Activated CD4-positive, alpha-beta memory T cell treated with anti-CD3 and anti-CD28 coated beads, Interleukin-2, amount 10 ng/mL, durations not matched to agents 7 days and 5 days (primary cell): ENCODE results near the gene ZBED2. TPM values are rescaled to one million over a fixed set of nuclear protein-coding genes. Genes with fewer than 3 reads are reported as not detected.
"Not testable (repeated sequence)": the region's sequence is repeated elsewhere in the genome, so short reads cannot be mapped to it uniquely, and the experiment has no call there.

ENCODE experiments used
- CTCF ChIA-PET: fragments of 350-600 bp; sonication (Branson Sonifier 250); formaldehyde crosslinking; loops from one replicate; lab custom pipeline; 2021; ENCODE audit warnings: antibody characterized with exemption, inconsistent platforms; lab: Charles Lee
- POLR2A ChIA-PET: fragments of 350-600 bp; sonication (Branson Sonifier 250); formaldehyde crosslinking; loops from one replicate; lab custom pipeline; 2021; ENCODE audit warnings: antibody characterized with exemption; lab: Charles Lee
- DNase-seq: peaks from one replicate; pipeline ENCODE4 v3.0.0-alpha.2; 2020
- H3K27ac Mint-ChIP-seq: one replicate; pipeline ENCODE4 v1.8.0; 2021; ENCODE audit warnings: mild to moderate bottlenecking, mixed read lengths
- H3K27me3 Mint-ChIP-seq: one replicate; pipeline ENCODE4 v1.8.0; 2021; ENCODE audit warnings: mixed read lengths
- H3K36me3 Mint-ChIP-seq: one replicate; pipeline ENCODE4 v1.8.0; 2021; ENCODE audit warnings: low read depth, mixed read lengths
- H3K4me1 Mint-ChIP-seq: one replicate; pipeline ENCODE4 v1.8.0; 2021; ENCODE audit warnings: mixed read lengths
- H3K4me3 Mint-ChIP-seq: one replicate; pipeline ENCODE4 v1.8.0; 2021; ENCODE audit warnings: mild to moderate bottlenecking, mixed read lengths
- H3K9me3 Mint-ChIP-seq: one replicate; pipeline ENCODE4 v1.8.0; 2021; ENCODE audit warnings: mixed read lengths
- total RNA-seq, 2 experiments: library from RNA; stranded (reverse); gene quantifications; one replicate each; pipeline ENCODE4 v1.2.3, GENCODE V29; 2021

Gene ZBED2
- total RNA-seq, 2 experiments from 2014 or later: 36.6 to 38.7 TPM

- ChIA-PET POLR2A (interaction anchor here (0.6 to 1.1 kb wide), 2 partner anchors 30 to 97 kb away, joined by 3 read pairs; no protein-coding TSS in a partner anchor), CTCF (no interaction called here)
- Mint-ChIP-seq H3K4me3 (no peak overlapping the region), H3K4me1 (peaks cover 43% of the 10 kb centered on the region), H3K9me3 (no peaks in the 10 kb centered on the region), H3K36me3 (peaks cover 75% of the 10 kb centered on the region), H3K27ac (no peak overlapping the region), H3K27me3 (no peaks in the 10 kb centered on the region)
- DNase-seq: no peak
Measured at GRCh38 chr3:111571282-111571681, 23.9 kb downstream of the ZBED2 start.

GRCh38 chr3:111570404-111571030, 24.6 kb downstream of the ZBED2 start:
- Mint-ChIP-seq H3K4me3 (no peak overlapping the region), H3K27ac (no peak overlapping the region), H3K4me1 (peaks cover 42% of the 10 kb centered on the region), H3K27me3 (no peaks in the 10 kb centered on the region), H3K36me3 (peaks cover 74% of the 10 kb centered on the region), H3K9me3 (no peaks in the 10 kb centered on the region)
- ChIA-PET POLR2A (interaction anchor here (0.6 to 1.1 kb wide), 2 partner anchors 29 to 98 kb away, joined by 3 read pairs; no protein-coding TSS in a partner anchor), CTCF (no interaction called here)
- no peak for DNase-seq

GRCh38 chr3:111568911-111569310, 26.2 kb downstream of the ZBED2 start:
- H3K9me3 Mint-ChIP-seq: no peaks in the 10 kb centered on the region
- no peak overlapping the region for H3K4me3 Mint-ChIP-seq
- ChIA-PET POLR2A (interaction anchor here (1.0 kb wide), 1 partner anchor 23 kb away, joined by 3 read pairs; no protein-coding TSS in a partner anchor), CTCF (interaction anchor here (1.3 kb wide), 1 partner anchor 420 kb away, joined by 3 read pairs; no protein-coding TSS in a partner anchor)
- DNase-seq: no peak
- H3K27ac Mint-ChIP-seq: no peak overlapping the region
- H3K27me3 Mint-ChIP-seq: no peaks in the 10 kb centered on the region
- peaks cover 76% of the 10 kb centered on the region for H3K36me3 Mint-ChIP-seq
- H3K4me1 Mint-ChIP-seq: peaks cover 50% of the 10 kb centered on the region

GRCh38 chr3:111568355-111568754, 26.8 kb downstream of the ZBED2 start:
- Mint-ChIP-seq H3K27ac (no peak overlapping the region), H3K36me3 (peaks cover 74% of the 10 kb centered on the region)

GRCh38 chr3:111566844-111567243, 28.3 kb downstream of the ZBED2 start:
- peaks cover 50% of the 10 kb centered on the region for H3K4me1 Mint-ChIP-seq

More at GRCh38 chr3:111568355-111568754, 26.8 kb downstream of the ZBED2 start:
- no peak for DNase-seq
- H3K9me3 Mint-ChIP-seq: no peaks in the 10 kb centered on the region
- POLR2A ChIA-PET: interaction anchor here (1.0 kb wide), 1 partner anchor 23 kb away, joined by 3 read pairs; no protein-coding TSS in a partner anchor
- H3K4me1 Mint-ChIP-seq: peaks cover 49% of the 10 kb centered on the region
- H3K4me3 Mint-ChIP-seq: no peak overlapping the region
- no peaks in the 10 kb centered on the region for H3K27me3 Mint-ChIP-seq
- CTCF ChIA-PET: interaction anchor here (1.3 kb wide), 1 partner anchor 421 kb away, joined by 3 read pairs; no protein-coding TSS in a partner anchor

GRCh38 chr3:111561902-111562301, 33.2 kb downstream of the ZBED2 start:
- H3K27ac Mint-ChIP-seq, CTCF ChIA-PET, H3K9me3 Mint-ChIP-seq, H3K27me3 Mint-ChIP-seq, POLR2A ChIA-PET, DNase-seq, H3K4me3 Mint-ChIP-seq: not testable (repeated sequence)
- Mint-ChIP-seq H3K36me3 (peaks cover 30% of the 10 kb centered on the region), H3K4me1 (peaks cover 27% of the 10 kb centered on the region)

More at GRCh38 chr3:111566844-111567243, 28.3 kb downstream of the ZBED2 start:
- no peak for DNase-seq
- POLR2A ChIA-PET: no interaction called here
- no peaks in the 10 kb centered on the region for H3K27me3 Mint-ChIP-seq
- CTCF ChIA-PET: no interaction called here
- no peak overlapping the region for H3K27ac Mint-ChIP-seq
- H3K36me3 Mint-ChIP-seq: peaks cover 73% of the 10 kb centered on the region
- H3K4me3 Mint-ChIP-seq: no peak overlapping the region
- H3K9me3 Mint-ChIP-seq: no peaks in the 10 kb centered on the region

- Mint-ChIP-seq H3K9me3 (no peaks in the 10 kb centered on the region), H3K4me1 (peaks cover 31% of the 10 kb centered on the region), H3K27me3 (no peaks in the 10 kb centered on the region), H3K27ac (no peak overlapping the region), H3K4me3 (no peak overlapping the region), H3K36me3 (peaks cover 38% of the 10 kb centered on the region)
- CTCF ChIA-PET: interaction anchor here (1.2 to 2.4 kb wide), 4 partner anchors 29 to 734 kb away, joined by 4 to 9 read pairs (median 7); no protein-coding TSS in a partner anchor
- no peak for DNase-seq
- POLR2A ChIA-PET: interaction anchor here (0.7 to 7.2 kb wide), 8 partner anchors 15 to 1744 kb away, joined by 3 to 75 read pairs (median 6); partner anchors contain the start of gene ABHD10
Measured at GRCh38 chr3:111548756-111549155, 46.4 kb downstream of the ZBED2 start.

GRCh38 chr3:111548092-111548491, 47.1 kb downstream of the ZBED2 start:
- H3K36me3 Mint-ChIP-seq: peaks cover 38% of the 10 kb centered on the region
- H3K4me3 Mint-ChIP-seq: no peak overlapping the region
- CTCF ChIA-PET: interaction anchor here (1.0 to 5.0 kb wide), 8 partner anchors 9 to 733 kb away, joined by 3 to 18 read pairs (median 5); partner anchors contain the start of gene ZBED2
- H3K27ac Mint-ChIP-seq: no peak overlapping the region
- POLR2A ChIA-PET: interaction anchor here (0.6 to 7.2 kb wide), 17 partner anchors 9 to 1744 kb away, joined by 3 to 75 read pairs (median 4); partner anchors contain the start of genes ABHD10 and ZBED2
- no peaks in the 10 kb centered on the region for H3K9me3 Mint-ChIP-seq
- DNase-seq: no peak
- no peaks in the 10 kb centered on the region for H3K27me3 Mint-ChIP-seq
- H3K4me1 Mint-ChIP-seq: peaks cover 30% of the 10 kb centered on the region

- peaks cover 39% of the 10 kb centered on the region for H3K36me3 Mint-ChIP-seq
- DNase-seq: peak; percentile 63
- POLR2A ChIA-PET: interaction anchor here (0.6 to 7.2 kb wide), 19 partner anchors 9 to 1741 kb away, joined by 3 to 75 read pairs (median 4); partner anchors contain the start of genes ABHD10 and ZBED2
- peaks cover 29% of the 10 kb centered on the region for H3K4me1 Mint-ChIP-seq
- no peaks in the 10 kb centered on the region for H3K27me3 Mint-ChIP-seq
- no peaks in the 10 kb centered on the region for H3K9me3 Mint-ChIP-seq
- H3K4me3 Mint-ChIP-seq: no peak overlapping the region
- CTCF ChIA-PET: interaction anchor here (1.0 to 5.0 kb wide), 9 partner anchors 9 to 733 kb away, joined by 3 to 18 read pairs (median 4); partner anchors contain the start of gene ZBED2
- no peak overlapping the region for H3K27ac Mint-ChIP-seq
Measured at GRCh38 chr3:111547631-111548030, 47.5 kb downstream of the ZBED2 start.

GRCh38 chr3:111545349-111545748, 49.8 kb downstream of the ZBED2 start:
- Mint-ChIP-seq H3K27ac (no peak overlapping the region), H3K36me3 (peaks cover 46% of the 10 kb centered on the region), H3K4me1 (peaks cover 46% of the 10 kb centered on the region), H3K9me3 (no peaks in the 10 kb centered on the region), H3K27me3 (no peaks in the 10 kb centered on the region), H3K4me3 (no peak overlapping the region)
- CTCF ChIA-PET: interaction anchor here (0.9 to 5.0 kb wide), 3 partner anchors 33 to 121 kb away, joined by 6 to 18 read pairs (median 10); no protein-coding TSS in a partner anchor
- DNase-seq: no peak
- POLR2A ChIA-PET: interaction anchor here (0.9 to 7.2 kb wide), 12 partner anchors 23 to 433 kb away, joined by 3 to 75 read pairs (median 6); partner anchors contain the start of genes ABHD10 and ZBED2
